Brain microvascular endothelial cell (primary cell): Measurements from ENCODE around the gene NDN.
A peak's percentile ranks its signal among the peaks of the same experiment; 100 is the strongest.

Experiments
- DNase-seq: peaks from one replicate; pipeline ENCODE4 v3.0.0-alpha.2; 2020
- H3K27ac ChIP-seq: fragments of 250-450 bp; sonication (Bioruptor Pico); 2 replicates; pipeline ENCODE4 v1.5.1; 2020; ENCODE audit warnings: mild to moderate bottlenecking, moderate library complexity
- H3K27me3 ChIP-seq: fragments of 250-450 bp; sonication (Bioruptor Pico); replicated peaks from 2 replicates; pipeline ENCODE4 v1.5.1; 2020; ENCODE audit warnings: mild to moderate bottlenecking
- H3K36me3 ChIP-seq: fragments of 250-450 bp; sonication (Bioruptor Pico); replicated peaks from 2 replicates; pipeline ENCODE4 v1.5.1; 2020; ENCODE audit warnings: mild to moderate bottlenecking
- H3K4me3 ChIP-seq: 2 replicates; pipeline ENCODE4 v1.5.1; 2011; ENCODE audit warnings: low read depth, mild to moderate bottlenecking, control low read depth, low read length, moderate library complexity
- in situ Hi-C: cut with HindIII; loops from 2 replicates; pipeline ENCODE4 v1.10.0; 2017; ENCODE audit warnings: low sequenced_read_pairs, low pct_ligation_motif_present
- TF ChIP-seq, protein P1 (sequence below): IDR thresholded peaks from 2 replicates; pipeline ENCODE4 v1.5.1; 2011; ENCODE audit warnings: low read depth, mild to moderate bottlenecking, moderate library complexity, low read length, control low read depth, inconsistent platforms; ENCODE audit errors: missing control alignments

The NDN gene

DNA sequence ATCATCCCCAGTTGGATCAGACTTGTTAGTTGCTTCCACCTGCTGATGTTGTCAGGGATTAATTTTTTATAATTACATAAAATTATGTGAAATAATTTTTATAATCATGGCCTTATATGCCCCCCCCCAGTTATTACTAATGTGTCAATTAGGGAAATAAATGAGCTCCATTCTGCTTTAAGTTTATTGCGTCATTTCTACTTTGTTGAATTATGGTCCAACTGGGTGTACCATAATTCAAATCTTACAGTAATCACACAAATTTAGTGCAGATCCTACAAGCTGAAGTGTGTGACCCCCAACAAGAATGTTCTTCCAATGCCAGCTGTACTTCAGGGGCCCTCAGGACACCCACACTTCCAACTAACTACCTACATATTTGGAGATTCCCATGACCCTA, 7.5 kb upstream of the NDN start:
- in situ Hi-C loops, result no loop called here
- no peak for DNase-seq

DNA sequence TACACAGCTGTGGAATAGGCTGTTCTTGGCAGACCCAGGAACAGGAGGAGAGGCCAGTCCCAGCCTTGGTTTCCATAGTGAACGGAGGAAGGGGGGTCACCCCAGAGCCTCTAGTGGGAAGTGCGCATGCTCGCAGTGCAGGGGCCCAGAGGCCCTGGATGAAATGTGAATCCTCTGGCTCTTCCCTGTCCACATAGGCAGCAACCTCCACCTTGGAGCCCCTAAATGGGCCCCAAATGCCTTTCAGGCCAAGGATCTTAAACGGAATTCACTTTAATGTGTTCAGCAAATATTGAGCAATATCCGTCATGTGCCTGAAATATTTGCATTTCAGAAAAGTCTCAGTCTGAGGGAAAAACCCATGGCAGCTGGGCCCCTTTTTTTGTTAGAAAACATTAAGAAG, 3.3 kb upstream of the NDN start:
- no peak overlapping the region for H3K27ac ChIP-seq
- TF ChIP-seq, protein P1, sequence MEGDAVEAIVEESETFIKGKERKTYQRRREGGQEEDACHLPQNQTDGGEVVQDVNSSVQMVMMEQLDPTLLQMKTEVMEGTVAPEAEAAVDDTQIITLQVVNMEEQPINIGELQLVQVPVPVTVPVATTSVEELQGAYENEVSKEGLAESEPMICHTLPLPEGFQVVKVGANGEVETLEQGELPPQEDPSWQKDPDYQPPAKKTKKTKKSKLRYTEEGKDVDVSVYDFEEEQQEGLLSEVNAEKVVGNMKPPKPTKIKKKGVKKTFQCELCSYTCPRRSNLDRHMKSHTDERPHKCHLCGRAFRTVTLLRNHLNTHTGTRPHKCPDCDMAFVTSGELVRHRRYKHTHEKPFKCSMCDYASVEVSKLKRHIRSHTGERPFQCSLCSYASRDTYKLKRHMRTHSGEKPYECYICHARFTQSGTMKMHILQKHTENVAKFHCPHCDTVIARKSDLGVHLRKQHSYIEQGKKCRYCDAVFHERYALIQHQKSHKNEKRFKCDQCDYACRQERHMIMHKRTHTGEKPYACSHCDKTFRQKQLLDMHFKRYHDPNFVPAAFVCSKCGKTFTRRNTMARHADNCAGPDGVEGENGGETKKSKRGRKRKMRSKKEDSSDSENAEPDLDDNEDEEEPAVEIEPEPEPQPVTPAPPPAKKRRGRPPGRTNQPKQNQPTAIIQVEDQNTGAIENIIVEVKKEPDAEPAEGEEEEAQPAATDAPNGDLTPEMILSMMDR, result no peak
- H3K27me3 ChIP-seq, result no peaks in the 10 kb centered on the region
- H3K36me3 ChIP-seq, result no peaks in the 10 kb centered on the region
- DNase-seq, result no peak
- in situ Hi-C loops, result no loop called here
- no peak overlapping the region for H3K4me3 ChIP-seq

More for the DNA sequence above, 7.5 kb upstream of the NDN start:
- Histone ChIP-seq H3K36me3 (no peaks in the 10 kb centered on the region), H3K4me3 (no peak overlapping the region), H3K27me3 (no peaks in the 10 kb centered on the region), H3K27ac (no peak overlapping the region)
- TF ChIP-seq, protein P1, result no peak

DNA sequence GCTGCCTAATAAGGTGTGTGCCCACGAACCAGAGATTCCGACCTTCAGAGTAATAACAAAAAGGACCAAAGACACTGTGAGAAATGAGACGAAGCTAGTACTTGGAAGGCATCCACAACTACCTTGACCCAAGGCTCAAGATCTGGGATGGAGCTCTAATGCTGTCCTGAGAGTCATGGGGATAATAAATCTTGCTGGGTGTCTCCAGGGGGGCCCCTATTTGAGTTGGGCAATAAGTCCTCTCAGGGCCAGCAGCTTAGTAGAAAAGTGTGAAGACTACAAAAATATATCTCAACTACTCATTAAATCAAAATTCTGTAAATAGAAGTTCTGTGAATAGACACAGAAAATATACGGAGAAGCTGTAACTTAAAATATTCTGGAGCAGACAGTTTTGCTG, 2.9 kb upstream of the NDN start:
- H3K4me3 ChIP-seq, result no peak overlapping the region
- no peak for DNase-seq
- H3K36me3 ChIP-seq, result no peaks in the 10 kb centered on the region
- H3K27ac ChIP-seq, result no peak overlapping the region
- TF ChIP-seq, protein P1, result no peak
- in situ Hi-C loops, result no loop called here
- H3K27me3 ChIP-seq, result no peaks in the 10 kb centered on the region

DNA sequence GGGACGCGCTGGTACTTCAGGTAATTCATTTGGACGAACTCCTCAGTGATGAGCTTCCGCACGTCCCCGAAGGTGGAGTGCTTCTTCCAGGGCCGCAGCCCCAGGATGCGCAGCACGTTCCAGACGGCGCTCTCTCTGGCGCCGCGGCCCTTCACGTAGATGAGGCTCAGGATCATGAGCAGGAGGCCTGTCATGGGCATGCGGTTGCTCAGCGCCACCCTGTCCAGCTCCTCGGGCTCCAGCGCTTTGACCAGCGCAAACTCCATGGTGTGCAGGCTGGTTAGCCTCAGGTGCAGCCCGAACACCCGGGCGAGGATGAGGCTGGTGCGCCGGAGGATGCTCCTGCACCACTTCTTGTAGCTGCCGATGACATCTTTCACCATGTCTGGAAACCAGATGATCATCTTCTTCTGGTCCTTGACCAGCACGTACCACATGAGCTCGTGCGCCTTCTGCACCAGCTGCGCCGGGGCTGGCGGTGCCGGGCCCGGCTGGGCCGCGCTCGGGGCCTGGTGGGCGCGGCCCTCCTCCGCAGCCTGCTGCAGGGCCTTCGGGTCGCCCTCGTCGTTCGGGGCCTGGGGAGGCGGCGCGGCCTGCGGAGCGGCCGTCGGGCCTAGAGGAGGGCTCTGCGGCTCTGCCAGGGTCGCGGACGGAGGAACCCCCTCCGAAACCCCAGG, 501 bp downstream of the NDN start:
- Histone ChIP-seq H3K4me3 (peak overlapping the region; percentile 43), H3K27ac (no peak overlapping the region), H3K27me3 (no peaks in the 10 kb centered on the region), H3K36me3 (no peaks in the 10 kb centered on the region)
- no peak for DNase-seq
- in situ Hi-C loops, result no loop called here
- TF ChIP-seq, protein P1, result no peak

DNA sequence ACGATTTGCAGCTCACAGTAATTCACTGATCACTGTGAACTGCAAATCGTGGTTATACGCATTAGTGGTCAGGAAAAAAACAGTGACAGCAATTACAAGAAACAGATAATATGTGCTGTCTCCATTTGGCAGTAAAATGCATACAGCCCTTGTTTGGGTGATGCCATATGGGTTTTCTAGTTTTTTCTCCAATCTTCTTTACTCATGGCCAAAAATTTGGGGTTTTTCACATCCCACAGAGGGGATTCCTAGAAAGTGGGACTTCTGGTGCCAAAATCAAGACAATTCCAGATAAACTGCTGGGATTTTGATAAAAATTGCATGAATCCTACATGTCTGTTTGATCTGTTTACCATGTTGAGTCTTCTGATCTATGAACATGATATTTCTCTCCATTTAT, 15.6 kb downstream of the NDN start:
- in situ Hi-C loops, result no loop called here
- Histone ChIP-seq H3K27ac (no peak overlapping the region), H3K4me3 (no peak overlapping the region), H3K27me3 (no peaks in the 10 kb centered on the region), H3K36me3 (no peaks in the 10 kb centered on the region)
- no peak for DNase-seq
- TF ChIP-seq, protein P1, result no peak

DNA sequence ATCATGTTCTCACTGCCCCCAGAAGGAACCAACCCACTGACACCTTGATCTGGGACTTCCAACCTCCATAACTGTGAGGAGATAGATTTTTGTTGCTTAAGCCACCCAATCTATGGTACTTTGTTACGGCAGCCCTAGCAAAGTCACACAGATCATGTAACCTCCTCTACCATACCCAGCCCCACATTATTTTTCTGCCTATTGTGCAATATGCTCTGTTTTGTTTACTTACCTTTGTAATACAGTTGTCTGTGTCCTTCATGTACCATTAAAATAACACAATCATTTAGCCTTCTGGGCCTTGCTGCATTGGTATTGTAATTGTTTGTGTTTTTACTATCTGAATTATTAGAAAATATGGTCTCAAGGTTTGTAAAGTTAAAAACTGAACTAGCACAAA, 16.1 kb downstream of the NDN start:
- in situ Hi-C loops, result no loop called here
- TF ChIP-seq, protein P1, result no peak
- no peak for DNase-seq

More for the DNA sequence above, 16.1 kb downstream of the NDN start:
- Histone ChIP-seq H3K4me3 (no peak overlapping the region), H3K36me3 (no peaks in the 10 kb centered on the region), H3K27ac (no peak overlapping the region), H3K27me3 (no peaks in the 10 kb centered on the region)
